ENCODE data around the gene COL5A1.

The COL5A1 gene

DNA sequence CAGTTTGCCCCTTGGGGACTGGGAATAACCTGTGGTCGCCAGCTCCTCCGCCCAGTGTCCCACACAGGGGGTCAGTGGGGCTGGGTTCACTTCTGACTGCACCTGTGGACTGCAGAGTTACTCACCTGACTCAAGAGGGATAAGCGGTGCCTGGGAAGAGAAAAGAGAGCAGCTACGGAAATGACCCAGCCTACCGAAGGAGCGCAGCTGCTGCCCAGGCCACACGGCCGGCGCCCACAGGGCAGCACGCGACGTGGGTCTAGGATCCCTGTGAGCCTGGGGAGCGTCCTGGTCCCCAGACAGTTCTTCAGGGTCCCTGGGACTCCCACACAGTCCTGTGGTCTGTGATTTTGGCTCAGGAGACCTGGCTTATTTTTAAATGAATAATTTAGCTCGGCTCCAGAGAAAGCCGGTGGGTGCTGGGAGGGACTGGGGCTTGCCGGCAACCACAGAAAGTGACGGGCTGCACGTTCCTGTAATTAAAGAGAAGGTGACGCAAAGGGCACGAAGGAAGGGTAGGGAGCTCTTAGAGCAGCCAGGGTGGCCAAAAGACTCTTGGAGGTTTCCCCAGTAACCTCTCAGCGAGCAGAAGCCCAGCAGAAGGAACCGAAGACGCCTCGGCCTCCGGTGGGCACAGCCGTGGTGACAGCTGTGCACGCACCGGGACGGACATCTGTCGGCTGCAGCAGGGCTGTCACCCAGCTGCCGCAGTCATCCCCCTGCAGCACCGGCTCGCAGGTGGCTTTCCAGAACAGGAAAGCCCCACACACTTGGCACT is 141.5 kb downstream of the COL5A1 start:
- TF ChIP-seq ARNTL (CRISPR knock-in tag; IDR thresholded peaks at IDR 0.05; ENCODE audit: borderline replicate concordance, low read depth) (no peak), TOX (CRISPR knock-in tag; IDR thresholded peaks at IDR 0.05; ENCODE audit: borderline replicate concordance) (no peak), ZNF8 (CRISPR knock-in tag; IDR thresholded peaks at IDR 0.05) (no peak), PPARA (CRISPR knock-in tag; IDR thresholded peaks at IDR 0.05; ENCODE audit: borderline replicate concordance) (no peak), ZNF565 (CRISPR knock-in tag; conservative IDR thresholded peaks at IDR 0.05; ENCODE audit: low read depth) (no peak), ZFP3 (CRISPR knock-in tag; IDR thresholded peaks at IDR 0.05) (no peak), GLIS3 (CRISPR knock-in tag; IDR thresholded peaks at IDR 0.05) (no peak), TCF4 (CRISPR knock-in tag; IDR thresholded peaks at IDR 0.05; ENCODE audit: borderline replicate concordance) (no peak), ZNF70 (CRISPR knock-in tag; IDR thresholded peaks at IDR 0.05) (no peak), ZC3H10 (CRISPR knock-in tag; IDR thresholded peaks at IDR 0.05) (no peak), BACH2 (CRISPR knock-in tag; IDR thresholded peaks at IDR 0.05; ENCODE audit: borderline replicate concordance) (no peak)
- TF ChIP-seq, protein P1, sequence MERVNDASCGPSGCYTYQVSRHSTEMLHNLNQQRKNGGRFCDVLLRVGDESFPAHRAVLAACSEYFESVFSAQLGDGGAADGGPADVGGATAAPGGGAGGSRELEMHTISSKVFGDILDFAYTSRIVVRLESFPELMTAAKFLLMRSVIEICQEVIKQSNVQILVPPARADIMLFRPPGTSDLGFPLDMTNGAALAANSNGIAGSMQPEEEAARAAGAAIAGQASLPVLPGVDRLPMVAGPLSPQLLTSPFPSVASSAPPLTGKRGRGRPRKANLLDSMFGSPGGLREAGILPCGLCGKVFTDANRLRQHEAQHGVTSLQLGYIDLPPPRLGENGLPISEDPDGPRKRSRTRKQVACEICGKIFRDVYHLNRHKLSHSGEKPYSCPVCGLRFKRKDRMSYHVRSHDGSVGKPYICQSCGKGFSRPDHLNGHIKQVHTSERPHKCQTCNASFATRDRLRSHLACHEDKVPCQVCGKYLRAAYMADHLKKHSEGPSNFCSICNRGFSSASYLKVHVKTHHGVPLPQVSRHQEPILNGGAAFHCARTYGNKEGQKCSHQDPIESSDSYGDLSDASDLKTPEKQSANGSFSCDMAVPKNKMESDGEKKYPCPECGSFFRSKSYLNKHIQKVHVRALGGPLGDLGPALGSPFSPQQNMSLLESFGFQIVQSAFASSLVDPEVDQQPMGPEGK (CRISPR knock-in tag; IDR thresholded peaks at IDR 0.05; ENCODE audit: borderline replicate concordance), result no peak
- TF ChIP-seq, protein P2, sequence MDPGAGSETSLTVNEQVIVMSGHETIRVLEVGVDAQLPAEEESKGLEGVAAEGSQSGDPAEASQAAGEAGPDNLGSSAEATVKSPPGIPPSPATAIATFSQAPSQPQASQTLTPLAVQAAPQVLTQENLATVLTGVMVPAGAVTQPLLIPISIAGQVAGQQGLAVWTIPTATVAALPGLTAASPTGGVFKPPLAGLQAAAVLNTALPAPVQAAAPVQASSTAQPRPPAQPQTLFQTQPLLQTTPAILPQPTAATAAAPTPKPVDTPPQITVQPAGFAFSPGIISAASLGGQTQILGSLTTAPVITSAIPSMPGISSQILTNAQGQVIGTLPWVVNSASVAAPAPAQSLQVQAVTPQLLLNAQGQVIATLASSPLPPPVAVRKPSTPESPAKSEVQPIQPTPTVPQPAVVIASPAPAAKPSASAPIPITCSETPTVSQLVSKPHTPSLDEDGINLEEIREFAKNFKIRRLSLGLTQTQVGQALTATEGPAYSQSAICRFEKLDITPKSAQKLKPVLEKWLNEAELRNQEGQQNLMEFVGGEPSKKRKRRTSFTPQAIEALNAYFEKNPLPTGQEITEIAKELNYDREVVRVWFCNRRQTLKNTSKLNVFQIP (CRISPR knock-in tag; IDR thresholded peaks at IDR 0.05; ENCODE audit: borderline replicate concordance, low read depth), result no peak
- TF ChIP-seq, protein P3, sequence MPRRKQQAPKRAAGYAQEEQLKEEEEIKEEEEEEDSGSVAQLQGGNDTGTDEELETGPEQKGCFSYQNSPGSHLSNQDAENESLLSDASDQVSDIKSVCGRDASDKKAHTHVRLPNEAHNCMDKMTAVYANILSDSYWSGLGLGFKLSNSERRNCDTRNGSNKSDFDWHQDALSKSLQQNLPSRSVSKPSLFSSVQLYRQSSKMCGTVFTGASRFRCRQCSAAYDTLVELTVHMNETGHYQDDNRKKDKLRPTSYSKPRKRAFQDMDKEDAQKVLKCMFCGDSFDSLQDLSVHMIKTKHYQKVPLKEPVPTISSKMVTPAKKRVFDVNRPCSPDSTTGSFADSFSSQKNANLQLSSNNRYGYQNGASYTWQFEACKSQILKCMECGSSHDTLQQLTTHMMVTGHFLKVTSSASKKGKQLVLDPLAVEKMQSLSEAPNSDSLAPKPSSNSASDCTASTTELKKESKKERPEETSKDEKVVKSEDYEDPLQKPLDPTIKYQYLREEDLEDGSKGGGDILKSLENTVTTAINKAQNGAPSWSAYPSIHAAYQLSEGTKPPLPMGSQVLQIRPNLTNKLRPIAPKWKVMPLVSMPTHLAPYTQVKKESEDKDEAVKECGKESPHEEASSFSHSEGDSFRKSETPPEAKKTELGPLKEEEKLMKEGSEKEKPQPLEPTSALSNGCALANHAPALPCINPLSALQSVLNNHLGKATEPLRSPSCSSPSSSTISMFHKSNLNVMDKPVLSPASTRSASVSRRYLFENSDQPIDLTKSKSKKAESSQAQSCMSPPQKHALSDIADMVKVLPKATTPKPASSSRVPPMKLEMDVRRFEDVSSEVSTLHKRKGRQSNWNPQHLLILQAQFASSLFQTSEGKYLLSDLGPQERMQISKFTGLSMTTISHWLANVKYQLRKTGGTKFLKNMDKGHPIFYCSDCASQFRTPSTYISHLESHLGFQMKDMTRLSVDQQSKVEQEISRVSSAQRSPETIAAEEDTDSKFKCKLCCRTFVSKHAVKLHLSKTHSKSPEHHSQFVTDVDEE (CRISPR knock-in tag; IDR thresholded peaks at IDR 0.05), result no peak
- ATAC-seq, result no peak

DNA sequence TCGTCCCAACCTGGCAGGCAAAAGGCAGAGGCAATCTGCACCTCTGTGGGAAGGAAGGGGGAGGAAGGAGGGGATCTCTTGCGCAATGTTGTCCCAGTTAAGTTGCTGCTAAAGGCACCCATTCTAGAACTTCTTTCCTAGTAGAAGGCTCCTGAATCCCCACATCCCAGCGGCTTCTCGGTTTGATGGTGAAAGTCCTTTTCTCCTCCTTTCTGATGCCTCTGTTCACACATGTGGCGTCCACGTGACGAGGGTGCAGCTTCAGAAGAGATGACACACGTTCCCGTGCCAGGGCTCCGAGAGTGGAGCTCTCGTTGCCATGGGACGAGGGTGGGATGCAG is 142.1 kb downstream of the COL5A1 start:
- ATAC-seq, result no peak
- no peak for TF ChIP-seq PPARA (CRISPR knock-in tag; IDR thresholded peaks at IDR 0.05; ENCODE audit: borderline replicate concordance)
- TF ChIP-seq ZC3H10 (CRISPR knock-in tag; IDR thresholded peaks at IDR 0.05), result no peak
- TF ChIP-seq ARNTL (CRISPR knock-in tag; IDR thresholded peaks at IDR 0.05; ENCODE audit: borderline replicate concordance, low read depth), result no peak
- no peak for TF ChIP-seq TOX (CRISPR knock-in tag; IDR thresholded peaks at IDR 0.05; ENCODE audit: borderline replicate concordance)
- no peak for TF ChIP-seq ZFP3 (CRISPR knock-in tag; IDR thresholded peaks at IDR 0.05)
- no peak for TF ChIP-seq ESRRG (CRISPR knock-in tag; IDR thresholded peaks at IDR 0.05)
- no peak for TF ChIP-seq ZNF565 (CRISPR knock-in tag; conservative IDR thresholded peaks at IDR 0.05; ENCODE audit: low read depth)
- TF ChIP-seq OSR1 (CRISPR knock-in tag; IDR thresholded peaks at IDR 0.05), result no peak
- no peak for TF ChIP-seq ZNF70 (CRISPR knock-in tag; IDR thresholded peaks at IDR 0.05)
- TF ChIP-seq, protein P1 (CRISPR knock-in tag; IDR thresholded peaks at IDR 0.05; ENCODE audit: borderline replicate concordance), result no peak
- TF ChIP-seq ZFP30 (CRISPR knock-in tag; IDR thresholded peaks at IDR 0.05), result no peak
- TF ChIP-seq, protein P3 (CRISPR knock-in tag; IDR thresholded peaks at IDR 0.05), result no peak

Measured in SK-N-SH treated with all-trans-retinoic acid at 6 μM for 48 hours (cell line).